Activated CD4-positive, alpha-beta T cell treated with anti-CD3 and anti-CD28 coated beads for 24 hours (primary cell): Measurements from ENCODE around the gene PPIH.
A peak's percentile ranks its signal among the peaks of the same experiment; 100 is the strongest.
"Not testable (repeated sequence)": the region's sequence is repeated elsewhere in the genome, so short reads cannot be mapped to it uniquely, and the experiment has no call there.

Experiments used
- DNase-seq, 2 donors: peaks; one replicate each; pipeline ENCODE4 v3.0.0-alpha.2; 2020; ENCODE audit warnings: low read depth in 2 of 2

The PPIH gene

DNA sequence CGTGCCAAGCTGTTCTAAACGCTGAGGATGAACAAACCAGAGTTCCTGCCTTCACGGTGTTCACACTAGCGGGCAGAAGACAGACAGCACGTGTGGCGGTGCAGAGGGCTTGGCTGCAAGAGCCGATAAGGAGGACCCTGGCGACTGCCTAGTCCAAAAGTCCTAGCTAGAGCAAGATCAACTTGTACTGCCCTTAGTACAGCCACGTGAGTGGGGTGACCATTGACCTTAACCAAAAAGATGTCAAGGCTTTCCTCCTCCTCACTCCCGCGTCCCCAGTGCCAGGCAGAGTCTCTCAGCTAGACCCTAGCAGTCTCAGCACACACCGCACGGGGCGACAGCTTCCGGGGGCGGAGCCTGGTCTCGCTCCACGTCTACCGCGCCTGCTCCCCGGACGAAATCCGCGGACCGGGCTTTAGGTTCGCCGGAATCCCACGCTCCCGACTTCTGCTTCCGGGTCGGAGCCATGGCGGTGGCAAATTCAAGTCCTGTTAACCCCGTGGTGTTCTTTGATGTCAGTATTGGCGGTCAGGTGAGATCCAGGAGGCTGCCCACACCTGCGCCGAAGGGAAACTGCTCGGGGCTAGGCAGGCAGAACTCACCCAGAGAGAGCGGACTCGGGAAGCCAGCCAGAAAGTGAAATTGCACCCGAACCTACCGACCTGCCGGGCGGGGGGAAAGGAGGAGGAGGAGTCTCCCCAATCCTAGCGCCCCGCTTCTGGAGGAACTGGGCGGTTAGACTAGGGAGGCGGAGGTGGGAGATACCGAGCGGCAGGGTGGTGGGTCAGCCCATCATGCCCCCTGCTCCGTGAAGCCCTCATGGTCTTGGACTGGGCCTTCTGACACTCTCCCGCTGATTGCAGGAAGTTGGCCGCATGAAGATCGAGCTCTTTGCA, at the start of gene PPIH:
PPIH (plus strand) TSS at position 443 of the 896 bp plus-strand sequence; CDS start at position 467, 24 bp downstream.
- DNase-seq, result peak; percentile 93 to 96

- DNase-seq, result no peak
Measured at GRCh38 chr1:42613803-42614131, 44.5 kb upstream of the PPIH start.

DNA sequence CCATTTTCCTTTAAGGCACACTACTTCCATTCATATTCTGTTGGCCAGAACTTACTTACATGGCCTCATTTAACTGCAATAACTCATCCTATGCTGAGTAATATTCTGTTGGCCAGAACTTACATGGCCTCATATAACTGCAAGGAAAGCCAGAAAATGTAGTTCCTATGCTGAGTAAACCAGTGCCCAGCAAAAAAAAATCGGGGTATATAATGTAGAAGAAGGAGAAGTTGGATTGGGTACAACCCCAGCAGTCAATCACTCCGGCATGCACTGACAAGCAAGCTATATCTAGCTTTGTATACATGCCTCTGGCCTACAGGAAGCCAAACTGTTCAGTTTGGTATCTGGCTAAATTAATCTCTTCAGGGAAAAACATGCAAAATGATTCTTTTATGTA, 39.4 kb upstream of the PPIH start:
- no peak for DNase-seq

DNA sequence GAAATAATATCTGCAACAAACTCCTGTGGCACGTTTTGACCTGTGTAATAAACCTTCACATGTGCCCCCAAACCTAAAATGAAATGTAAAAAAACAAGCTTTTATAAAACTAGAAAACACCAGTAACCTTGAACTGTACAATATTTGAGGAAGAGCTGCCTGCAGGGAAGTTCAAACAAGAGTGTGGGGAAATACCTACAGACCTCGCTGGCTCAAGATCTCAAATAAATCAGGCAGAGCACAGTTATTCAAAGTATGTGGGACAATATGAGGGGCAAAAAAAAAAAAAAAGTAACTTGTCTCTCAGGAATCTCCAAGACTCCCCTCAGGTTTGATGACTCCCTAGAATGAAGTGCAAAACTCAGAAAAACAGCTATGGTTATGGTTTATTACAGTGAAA, 37.9 kb upstream of the PPIH start:
- DNase-seq, result no peak

GRCh38 chr1:42621180-42621579, 37.0 kb upstream of the PPIH start:
- not testable (repeated sequence) for DNase-seq

- not testable (repeated sequence) for DNase-seq
Measured at GRCh38 chr1:42627205-42627604, 31.0 kb upstream of the PPIH start.

DNA sequence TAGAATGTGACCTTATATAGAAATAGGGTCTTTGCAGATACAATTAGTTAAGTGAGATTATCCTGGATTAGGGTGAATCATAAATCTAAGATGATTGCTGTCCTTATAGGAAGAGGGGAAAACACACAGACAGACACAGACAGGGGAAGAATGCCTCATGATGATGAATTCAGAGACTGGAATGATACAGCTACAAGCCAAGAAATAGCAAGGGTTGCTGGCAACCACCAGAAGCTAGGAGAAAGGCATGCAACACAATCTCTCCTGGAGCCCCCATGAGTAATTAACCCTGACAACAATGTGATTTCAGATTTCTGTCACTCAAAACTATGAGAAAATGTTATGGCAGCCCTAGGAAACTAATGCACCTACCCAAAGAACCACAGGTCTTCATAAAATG, 19.1 kb upstream of the PPIH start:
- DNase-seq, result no peak

DNA sequence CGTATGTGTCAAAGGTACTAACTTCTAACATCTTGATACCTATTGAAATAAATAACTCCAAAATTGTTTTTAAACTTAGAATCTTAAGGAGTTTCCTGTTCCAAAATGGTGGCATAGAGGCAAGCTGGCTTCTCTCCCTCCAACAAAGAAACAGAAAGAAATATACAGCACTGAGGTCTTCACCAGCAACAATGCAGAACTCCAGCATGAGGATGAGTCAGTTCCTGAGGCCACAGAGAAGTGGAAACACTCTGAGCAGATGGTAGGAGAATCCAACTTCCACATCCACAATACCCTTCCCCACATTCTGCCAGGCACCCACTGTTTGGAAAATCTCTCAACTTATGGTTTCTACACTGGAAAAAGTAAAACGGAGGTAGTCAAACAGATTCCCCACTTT, 12.2 kb upstream of the PPIH start:
- no peak for DNase-seq

GRCh38 chr1:42657201-42657600, 1.0 kb upstream of the PPIH start:
- no peak for DNase-seq

GRCh38 chr1:42658877-42659337, 684 bp downstream of the PPIH start:
- no peak for DNase-seq

- no peak for DNase-seq
Measured at GRCh38 chr1:42660907-42661500, 2.8 kb downstream of the PPIH start.

DNA sequence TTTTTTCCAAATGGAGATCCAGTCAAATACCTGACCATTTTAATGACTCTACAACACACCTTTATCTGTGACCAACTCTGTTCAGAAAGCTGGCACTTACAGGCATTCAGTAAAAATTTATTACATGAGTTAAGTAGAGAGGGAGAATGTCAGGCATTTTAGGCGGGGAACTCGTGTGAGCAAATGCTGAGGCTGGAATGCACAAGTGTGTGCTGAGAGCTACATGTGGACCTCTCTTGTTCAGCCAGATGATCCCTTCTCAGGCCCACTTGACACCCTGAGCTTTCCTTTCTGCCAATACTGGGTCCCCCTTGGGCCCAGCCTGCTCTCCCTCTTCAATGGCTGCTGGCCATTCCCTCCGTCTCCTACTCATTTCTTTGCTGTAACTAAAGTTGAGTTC, 11.7 kb downstream of the PPIH start:
- DNase-seq, result no peak

DNA sequence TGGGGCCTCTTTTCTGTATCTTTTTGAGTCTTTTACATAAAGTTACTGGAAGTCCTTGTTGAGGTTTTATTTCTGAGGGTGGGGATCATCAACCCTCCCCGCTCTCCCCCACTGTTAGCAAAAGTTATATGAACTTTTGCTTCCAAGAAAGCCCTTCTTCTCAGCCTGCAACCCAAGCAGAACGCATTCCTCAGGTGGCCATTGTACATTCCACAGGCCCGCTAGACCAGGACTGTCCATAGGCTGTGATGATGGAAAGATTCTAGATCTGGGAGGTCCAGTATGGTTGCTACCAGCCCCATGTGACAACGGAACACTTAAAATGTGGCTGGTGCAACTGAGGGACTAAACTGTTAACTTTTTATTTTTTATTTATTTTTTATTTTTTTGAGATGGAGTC, 12.2 kb downstream of the PPIH start:
- no peak for DNase-seq

DNA sequence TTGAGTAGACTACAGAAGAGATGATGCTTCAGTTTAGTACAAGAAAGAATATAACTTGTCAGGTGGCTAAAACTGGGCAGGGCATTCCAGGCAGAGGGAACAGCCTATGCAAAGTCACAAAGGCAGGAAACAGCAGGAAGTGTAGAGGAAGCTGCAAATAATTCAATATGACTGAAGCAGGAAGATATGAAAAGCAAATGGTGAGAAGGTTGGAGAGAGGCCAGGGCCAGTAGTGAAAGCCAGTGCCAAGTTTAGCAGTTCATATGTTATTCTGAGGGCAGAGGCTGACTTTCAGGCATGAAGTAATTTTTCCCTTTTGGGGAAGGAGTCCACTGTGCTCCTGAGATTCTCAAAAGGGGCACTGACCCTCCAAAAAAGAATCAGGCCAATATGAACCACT, 16.0 kb downstream of the PPIH start:
- no peak for DNase-seq

- no peak for DNase-seq
Measured at GRCh38 chr1:42674682-42675081, 16.5 kb downstream of the PPIH start.

DNA sequence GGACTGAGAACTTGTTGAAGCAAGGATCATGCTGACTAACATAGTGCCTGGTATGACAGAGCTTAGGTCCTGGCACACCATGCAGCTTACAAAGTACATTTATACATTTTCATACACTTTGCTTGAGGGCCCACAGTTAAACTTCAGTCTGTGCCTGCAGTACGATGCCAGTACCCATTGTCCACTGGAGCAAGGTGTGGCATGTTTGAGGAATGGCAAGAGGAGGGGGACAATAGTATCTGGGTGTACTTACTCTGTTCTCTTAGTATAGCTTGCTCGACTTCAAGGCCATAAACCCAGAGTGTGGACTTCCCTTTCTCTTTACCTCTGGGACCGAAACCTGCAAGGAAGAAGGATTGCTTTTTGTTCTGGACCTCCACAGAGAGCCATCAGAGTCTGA, 17.2 kb downstream of the PPIH start:
- no peak for DNase-seq

DNA sequence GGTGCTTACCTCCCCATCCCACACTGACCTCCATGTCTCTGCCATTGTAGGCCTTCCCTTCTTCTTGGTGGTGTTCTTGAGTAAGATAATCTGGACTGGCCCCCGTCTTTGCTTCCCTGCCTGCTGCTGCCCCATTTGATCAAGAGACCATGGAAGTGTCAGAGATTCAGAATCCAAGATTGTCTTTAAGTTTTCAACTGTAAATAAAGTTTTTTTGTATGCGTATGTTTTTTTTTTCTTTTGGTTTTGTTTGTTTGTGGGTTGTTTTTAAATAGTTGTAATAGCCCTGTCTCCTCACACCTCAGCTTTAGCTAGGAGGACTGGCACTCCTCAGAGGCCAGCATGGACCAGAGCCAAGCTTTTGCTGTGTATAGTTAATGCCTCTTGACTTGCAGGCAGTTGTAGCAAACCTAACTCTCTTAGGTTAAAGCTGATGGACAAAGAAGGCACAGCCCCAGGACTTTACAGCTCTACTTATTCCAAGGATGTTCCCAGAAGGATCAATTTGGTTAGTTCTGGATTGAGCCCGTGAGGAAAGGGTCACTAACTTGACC, 18.4 kb downstream of the PPIH start:
- no peak for DNase-seq

DNA sequence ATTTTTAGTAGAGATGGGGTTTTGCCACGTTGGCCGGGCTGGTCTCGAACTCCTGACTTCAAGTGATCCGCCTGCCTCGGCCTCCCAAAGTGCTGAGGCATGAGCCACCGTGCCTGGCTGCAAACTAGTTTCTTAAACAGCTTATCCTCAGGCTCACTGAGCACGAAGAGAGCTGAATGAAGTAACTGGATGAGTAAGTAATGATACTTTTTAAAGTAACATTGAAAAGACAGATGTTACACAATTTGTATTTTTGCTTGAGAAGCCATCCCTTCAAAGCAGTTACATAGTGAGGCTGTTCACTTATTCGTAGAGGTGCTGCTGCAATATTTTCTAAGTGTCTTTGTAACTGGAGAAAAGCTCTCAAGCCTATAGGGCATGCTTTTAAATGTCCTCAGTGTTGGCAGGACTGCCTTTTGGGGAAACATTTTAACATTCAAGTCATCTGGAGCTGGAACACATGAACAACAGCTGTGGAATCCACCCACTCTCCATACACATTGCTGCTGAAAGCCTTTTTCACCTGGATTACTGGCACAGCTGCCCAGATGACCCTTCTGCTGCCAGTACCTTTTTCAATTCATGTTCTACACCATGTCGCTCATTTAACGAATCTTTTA, 21.3 kb downstream of the PPIH start:
- DNase-seq, result no peak

DNA sequence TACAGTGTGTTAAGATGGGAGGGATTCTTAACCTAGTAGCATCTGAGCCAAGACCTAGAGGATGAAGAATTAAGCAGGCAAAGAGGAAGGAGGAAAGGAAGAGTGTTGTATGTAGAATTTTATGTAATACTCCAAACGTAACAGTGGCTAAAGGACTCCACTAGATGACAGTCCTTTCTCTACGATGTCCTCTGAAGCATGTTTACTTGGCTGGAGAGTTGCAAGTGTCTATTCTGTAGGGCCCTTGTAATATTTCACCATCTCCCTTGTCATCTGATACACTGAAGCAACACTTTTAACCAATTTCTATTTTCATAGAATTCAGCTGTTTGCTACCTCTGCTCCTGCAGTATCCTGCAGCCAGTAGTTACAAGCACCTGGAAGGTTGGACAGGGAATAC, 21.8 kb downstream of the PPIH start:
- no peak for DNase-seq

- DNase-seq, result peak in 1 of 2 donors; percentile 22
Measured at GRCh38 chr1:42680921-42681683, 22.9 kb downstream of the PPIH start.

GRCh38 chr1:42681741-42682483, 23.7 kb downstream of the PPIH start, which contains the start of gene YBX1:
TSS of gene YBX1 (plus strand) at chr1:42682418. CDS start at chr1:42682566, 148 bp downstream.
- DNase-seq, result peak; percentile 89 to 92
